Measurements from ENCODE around the gene NPHS1.

DNA sequence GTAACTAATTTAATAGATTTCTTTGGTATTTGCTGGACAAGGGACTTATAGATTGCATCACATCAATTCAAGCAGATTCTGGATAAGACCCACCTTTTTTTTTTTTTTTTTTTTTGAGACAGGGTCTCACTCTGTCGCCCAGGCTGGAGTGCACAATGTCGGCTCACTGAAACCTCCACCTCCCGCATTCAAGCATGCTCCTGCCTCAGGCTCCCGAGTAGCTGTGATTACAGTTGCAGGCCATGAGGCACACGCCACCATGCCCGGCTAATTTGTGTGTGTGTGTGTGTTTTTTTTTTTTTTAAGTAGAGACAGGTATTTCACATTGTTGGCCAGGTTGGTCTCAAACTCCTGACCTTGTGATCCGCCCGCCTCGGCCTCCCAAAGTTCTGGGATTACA, 35.5 kb downstream of the NPHS1 start:
- TF ChIP-seq POLR2A (IDR thresholded peaks at IDR 0.05) (no peak), POLR2AphosphoS5 (IDR thresholded peaks at IDR 0.05; ENCODE audit: insufficient read depth in 1 of 2, low read depth in 1 of 2) (no peak)
- TF ChIP-seq, protein P1, sequence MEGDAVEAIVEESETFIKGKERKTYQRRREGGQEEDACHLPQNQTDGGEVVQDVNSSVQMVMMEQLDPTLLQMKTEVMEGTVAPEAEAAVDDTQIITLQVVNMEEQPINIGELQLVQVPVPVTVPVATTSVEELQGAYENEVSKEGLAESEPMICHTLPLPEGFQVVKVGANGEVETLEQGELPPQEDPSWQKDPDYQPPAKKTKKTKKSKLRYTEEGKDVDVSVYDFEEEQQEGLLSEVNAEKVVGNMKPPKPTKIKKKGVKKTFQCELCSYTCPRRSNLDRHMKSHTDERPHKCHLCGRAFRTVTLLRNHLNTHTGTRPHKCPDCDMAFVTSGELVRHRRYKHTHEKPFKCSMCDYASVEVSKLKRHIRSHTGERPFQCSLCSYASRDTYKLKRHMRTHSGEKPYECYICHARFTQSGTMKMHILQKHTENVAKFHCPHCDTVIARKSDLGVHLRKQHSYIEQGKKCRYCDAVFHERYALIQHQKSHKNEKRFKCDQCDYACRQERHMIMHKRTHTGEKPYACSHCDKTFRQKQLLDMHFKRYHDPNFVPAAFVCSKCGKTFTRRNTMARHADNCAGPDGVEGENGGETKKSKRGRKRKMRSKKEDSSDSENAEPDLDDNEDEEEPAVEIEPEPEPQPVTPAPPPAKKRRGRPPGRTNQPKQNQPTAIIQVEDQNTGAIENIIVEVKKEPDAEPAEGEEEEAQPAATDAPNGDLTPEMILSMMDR (IDR thresholded peaks at IDR 0.05) = no peak

Measured in vagina (tissue), 2 donors.